ENCODE measurements around the gene OXT. TPM values are rescaled to one million over a fixed set of nuclear protein-coding genes. Genes with fewer than 3 reads are reported as not detected.

The OXT gene
- total RNA-seq, 1 donor from 2014 or later: not detected

DNA sequence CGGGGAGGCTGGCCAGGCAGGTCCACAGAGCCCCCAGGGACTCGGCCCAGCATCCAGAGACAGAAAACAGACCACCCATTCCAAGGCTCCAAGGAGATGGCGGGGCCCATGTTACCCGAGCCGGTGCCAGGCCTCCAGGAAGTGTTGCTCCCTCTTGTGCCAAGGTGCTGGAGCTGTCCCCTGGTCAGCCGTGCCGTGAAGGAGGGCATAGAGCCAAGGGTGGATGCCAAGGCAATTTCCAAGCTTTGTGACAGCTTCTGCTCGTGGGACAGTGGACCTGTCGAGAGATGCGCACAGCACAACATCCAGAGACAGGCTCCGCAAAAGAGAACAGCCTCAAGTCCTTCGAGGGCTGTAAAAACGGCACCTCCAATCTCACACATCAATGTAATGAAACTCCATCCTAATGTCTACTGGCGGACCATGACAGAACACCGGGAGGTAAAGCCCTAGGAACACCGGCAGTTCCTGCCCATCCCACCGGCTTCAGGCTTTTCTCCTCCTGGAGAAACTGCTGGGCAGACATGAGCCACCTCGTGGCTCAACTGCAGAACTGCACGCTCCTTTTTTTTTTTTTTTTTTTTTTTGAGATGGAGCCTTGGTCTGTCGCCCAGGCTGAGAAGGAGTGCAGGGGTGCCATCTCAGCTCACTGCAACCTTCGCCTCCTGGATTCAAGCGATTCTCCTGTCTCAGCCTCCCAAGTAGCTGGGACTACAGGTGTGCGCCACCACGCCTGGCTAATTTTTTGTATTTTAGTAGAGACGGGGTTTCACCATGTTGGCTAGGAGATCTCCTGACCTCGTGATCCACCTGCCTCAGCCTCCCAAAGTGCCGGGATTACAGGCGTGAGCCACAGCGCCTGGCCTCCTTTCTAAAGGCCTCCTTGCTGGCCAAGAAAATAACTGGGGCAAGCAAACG, 44.0 kb downstream of the OXT start:
- ATAC-seq: peak; percentile 51

DNA sequence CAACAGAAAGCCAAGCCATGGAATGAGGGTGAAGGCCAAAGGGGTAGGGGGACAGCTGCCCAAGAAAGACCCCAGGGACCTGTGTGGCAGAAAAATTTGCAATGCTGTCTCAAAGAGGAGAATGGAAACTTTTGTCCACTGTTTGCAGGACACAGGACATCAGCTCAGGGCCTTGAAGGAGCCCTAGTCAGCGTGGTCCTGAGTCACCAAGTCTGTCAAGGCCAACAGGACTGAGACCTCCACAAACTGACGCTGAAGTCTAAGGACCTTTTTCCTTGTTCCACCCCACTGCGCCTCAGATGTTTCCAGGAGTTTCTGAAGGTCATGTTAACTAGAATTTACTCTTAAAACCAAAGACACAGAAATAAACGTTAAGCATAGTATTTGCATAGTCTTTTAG, 44.9 kb downstream of the OXT start:
- ATAC-seq: no peak

DNA sequence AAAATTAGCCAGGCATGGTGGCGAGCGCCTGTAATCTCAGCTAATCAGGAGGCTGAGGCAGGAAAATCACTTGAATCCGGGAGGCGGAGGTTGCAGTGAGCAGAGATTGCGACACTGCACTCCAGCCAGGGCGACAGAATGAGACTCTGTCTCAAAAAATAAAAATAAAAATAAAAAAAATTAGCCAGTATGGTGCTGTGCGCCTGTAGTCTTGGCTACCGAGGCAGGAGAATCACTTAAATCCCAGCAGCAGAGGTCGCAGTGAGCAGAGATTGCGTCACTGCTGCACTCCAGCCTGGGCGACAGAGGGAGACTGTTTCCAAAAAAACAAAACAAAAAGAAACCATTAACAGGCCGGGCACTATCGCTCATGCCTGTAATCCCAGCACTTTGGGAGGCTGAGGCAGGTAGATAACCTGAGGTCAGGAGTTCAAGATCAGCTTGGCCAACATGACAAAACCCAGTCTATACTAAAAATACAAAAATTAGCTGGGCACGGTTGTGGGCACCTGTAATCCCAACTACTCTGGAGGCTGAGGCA, 46.5 kb downstream of the OXT start:
- peak; percentile 65 for ATAC-seq

DNA sequence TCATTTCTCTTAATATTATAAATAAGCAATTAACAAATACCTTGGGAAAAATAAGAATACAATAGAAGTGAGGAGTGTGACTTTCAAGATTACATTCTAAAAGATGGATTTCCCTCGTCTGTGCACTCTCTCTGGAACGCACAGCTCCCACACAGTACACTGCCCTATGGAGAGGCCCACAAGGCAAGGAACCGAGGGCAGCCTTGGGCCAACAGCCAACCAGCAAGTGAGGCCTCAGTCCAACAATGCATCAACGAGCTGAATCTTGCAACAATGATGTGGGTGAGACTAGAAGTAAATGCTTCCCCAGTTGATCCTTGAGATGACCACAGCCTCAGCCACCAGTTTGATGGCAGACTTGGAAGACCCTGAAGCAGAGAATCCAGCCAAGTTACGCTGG, 47.6 kb downstream of the OXT start:
- no peak for ATAC-seq

DNA sequence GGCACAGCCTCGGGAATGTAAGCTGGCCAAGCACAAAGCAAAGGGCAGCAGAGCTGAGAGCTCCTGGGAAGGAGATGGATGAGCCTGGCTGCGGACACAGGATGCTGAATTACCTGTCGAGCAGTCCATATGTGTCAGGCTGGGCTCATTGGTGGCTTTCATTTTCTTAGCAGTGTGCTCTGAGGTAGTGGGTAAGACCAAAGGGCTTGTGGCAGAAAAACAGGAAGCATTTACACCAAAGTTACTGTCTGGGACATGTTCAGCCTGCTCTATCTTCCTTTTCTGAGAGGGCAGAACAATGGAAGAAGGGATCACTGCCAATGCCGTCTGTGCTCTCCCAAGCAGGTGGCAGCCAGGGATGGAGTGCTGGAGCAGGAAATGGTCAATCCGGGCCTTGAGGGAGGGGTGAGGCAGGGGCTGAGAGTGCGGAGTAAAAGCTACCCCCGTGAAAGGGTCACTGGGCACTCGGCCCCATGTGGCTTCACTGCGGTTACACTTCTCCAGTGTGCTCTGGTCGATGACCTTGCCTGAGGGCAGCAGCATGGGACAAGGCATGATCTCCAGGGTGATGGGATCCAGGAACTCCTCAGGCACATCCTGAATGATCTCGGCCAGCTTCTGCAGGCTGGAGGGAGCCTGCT, 50.0 kb downstream of the OXT start:
- peak; percentile 30 for ATAC-seq

Other genes with a start within 250 kb of the OXT start
- 16.5 TPM for gene PCED1A, start 231.0 kb upstream of the OXT start, total RNA-seq
- 23.8 TPM for gene VPS16, start 230.9 kb upstream of the OXT start, total RNA-seq
- 36.5 TPM for gene PTPRA, start 198.1 kb upstream of the OXT start, total RNA-seq
- gene GNRH2, start 28.0 kb upstream of the OXT start, total RNA-seq: not detected
- gene MRPS26, start 25.6 kb upstream of the OXT start, total RNA-seq: 36.5 TPM
- not detected for gene AVP, start 13.1 kb downstream of the OXT start, total RNA-seq
- 7.6 TPM for gene FASTKD5, start 88.2 kb downstream of the OXT start, total RNA-seq
- 3.7 TPM for gene UBOX5, start 88.2 kb downstream of the OXT start, total RNA-seq
- gene LZTS3, start 101.9 kb downstream of the OXT start, total RNA-seq: 1.3 TPM
- gene DDRGK1, start 133.1 kb downstream of the OXT start, total RNA-seq: 47.8 TPM
- gene ITPA, start 137.9 kb downstream of the OXT start, total RNA-seq: 60.6 TPM
- 20.0 TPM for gene SLC4A11, start 167.6 kb downstream of the OXT start, total RNA-seq